Common myeloid progenitor, CD34-positive (primary cell): ENCODE data around the gene COL2A1.

Source experiments
- CTCF ChIA-PET: fragments of 350-600 bp; sonication (Branson Sonifier 250); formaldehyde crosslinking; loops from one replicate; lab custom pipeline; 2021; ENCODE audit warnings: antibody characterized with exemption; lab: Charles Lee
- POLR2A ChIA-PET: fragments of 350-600 bp; sonication (Branson Sonifier 250); formaldehyde crosslinking; loops from one replicate; lab custom pipeline; 2021; ENCODE audit warnings: antibody characterized with exemption; lab: Charles Lee
- DNase-seq, 3 donors: peaks; one replicate each; pipeline versions ENCODE4 v3.0.0 to v3.0.0-alpha.2; 2013
- H3K27ac ChIP-seq, 2 experiments: 1 replicate in 1 of 2; 2 replicates in 1 of 2; pipeline ENCODE4 v1.7.0; 2013; ENCODE audit warnings: inconsistent platforms in 2 of 2, low read length in 2 of 2, mild to moderate bottlenecking in 2 of 2, low read depth in 1 of 2, moderate library complexity in 1 of 2; ENCODE audit not compliant: severe bottlenecking in 2 of 2, insufficient read depth in 1 of 2, poor library complexity in 1 of 2
- H3K27me3 ChIP-seq, 5 experiments: replicated peaks in 2 of 5; 1 replicate in 3 of 5; 2 replicates in 2 of 5; pipeline versions ENCODE4 v1.6.1 to v1.7.0; 2013; ENCODE audit warnings: low read length in 4 of 5, mild to moderate bottlenecking in 2 of 5, moderate library complexity in 2 of 5, inconsistent platforms in 1 of 5; ENCODE audit not compliant: insufficient read depth in 5 of 5, control insufficient read depth in 4 of 5
- H3K36me3 ChIP-seq, 4 experiments: 1 replicate in 2 of 4; 2 replicates in 2 of 4; pipeline versions ENCODE4 v1.6.1 to v1.7.0; 2013; ENCODE audit warnings: low read length in 3 of 4, control low read depth in 1 of 4, mild to moderate bottlenecking in 1 of 4; ENCODE audit not compliant: control insufficient read depth in 4 of 4, insufficient read depth in 4 of 4
- H3K4me1 ChIP-seq, 4 experiments: 1 replicate in 3 of 4; 2 replicates in 1 of 4; pipeline versions ENCODE4 v1.6.1 to v1.7.1; 2013; ENCODE audit warnings: low read length in 3 of 4, mild to moderate bottlenecking in 3 of 4, control low read depth in 1 of 4, inconsistent platforms in 1 of 4, moderate library complexity in 1 of 4; ENCODE audit not compliant: control insufficient read depth in 4 of 4, insufficient read depth in 4 of 4; ENCODE audit errors: control extremely low read depth in 1 of 4
- H3K4me3 ChIP-seq, 7 experiments: 1 replicate in 4 of 7; 2 replicates in 3 of 7; pipeline versions ENCODE4 v1.5.1 to v1.7.0; 2013; ENCODE audit warnings: mild to moderate bottlenecking in 7 of 7, low read length in 6 of 7, moderate library complexity in 6 of 7, inconsistent platforms in 2 of 7, low read depth in 2 of 7, control low read depth in 1 of 7; ENCODE audit not compliant: insufficient read depth in 4 of 7, control insufficient read depth in 1 of 7; ENCODE audit errors: extremely low read depth in 1 of 7
- H3K9me3 ChIP-seq, 5 experiments: 1 replicate in 4 of 5; 2 replicates in 1 of 5; pipeline versions ENCODE4 v1.6.1 to v1.7.1; 2013; ENCODE audit warnings: low read length in 4 of 5, mild to moderate bottlenecking in 2 of 5, inconsistent platforms in 1 of 5, low read depth in 1 of 5, moderate library complexity in 1 of 5; ENCODE audit not compliant: control insufficient read depth in 4 of 5, insufficient read depth in 2 of 5; ENCODE audit errors: control extremely low read depth in 1 of 5
- WGBS: methylation state at CpG from one replicate; pipeline ENCODE4 v1.1.5; 2013; ENCODE audit not compliant: insufficient coverage; 5-methylcytosine and 5-hydroxymethylcytosine counted together

The COL2A1 gene

DNA sequence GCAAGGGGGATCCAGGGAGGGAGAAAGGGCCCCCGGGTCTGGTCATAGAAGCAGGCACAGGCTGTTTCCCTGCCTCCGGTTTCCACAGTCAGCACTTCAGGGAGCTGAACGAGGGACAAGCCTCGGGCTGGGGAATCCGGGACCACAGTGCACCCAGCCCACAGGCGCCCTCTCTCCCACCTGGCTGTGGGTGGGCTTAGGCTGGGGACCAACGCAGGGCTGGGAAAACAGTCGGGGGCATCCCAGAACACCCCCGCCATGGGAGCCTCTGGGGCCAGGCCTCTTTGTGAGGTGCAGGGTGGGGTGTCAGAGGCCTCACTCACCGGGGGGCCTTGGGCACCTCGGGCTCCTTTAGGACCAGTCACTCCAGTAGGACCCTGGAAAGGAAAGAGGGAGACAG, 24.6 kb downstream of the COL2A1 start:
- Histone ChIP-seq H3K4me3 (no peak overlapping the region), H3K27me3 (no peaks in the 10 kb centered on the region), H3K9me3 (no peaks in the 10 kb centered on the region), H3K36me3 (no peaks in the 10 kb centered on the region), H3K27ac (no peak overlapping the region), H3K4me1 (no peaks in the 10 kb centered on the region)
- 93% methylated on average over 5 of the region's 11 CpGs for WGBS
- ChIA-PET POLR2A (no interaction called here), CTCF (no interaction called here)
- no peak for DNase-seq

DNA sequence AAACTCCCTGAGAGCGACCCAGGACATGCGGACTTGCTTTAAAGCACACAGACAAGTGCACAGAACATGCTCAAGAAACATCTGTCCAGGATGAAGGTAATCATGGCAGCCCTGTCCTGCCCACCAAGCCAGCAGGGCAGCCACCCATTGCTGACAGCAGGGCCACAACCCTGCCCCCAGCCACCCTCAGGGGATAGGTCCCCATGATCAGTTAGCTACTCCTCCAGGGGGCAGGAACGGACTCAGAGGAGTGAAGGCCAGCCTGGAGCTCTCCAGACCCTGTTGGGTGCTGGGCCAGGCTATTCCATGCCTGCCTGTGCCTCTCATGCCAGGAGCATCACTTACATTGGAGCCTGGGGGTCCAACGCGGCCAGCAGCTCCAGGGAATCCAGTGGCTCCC, 25.1 kb downstream of the COL2A1 start:
- 90% methylated on average over 5 of the region's 5 CpGs for WGBS

GRCh38 chr12:47978598-47978873, 25.7 kb downstream of the COL2A1 start:
- DNase-seq, result no peak
- Histone ChIP-seq H3K36me3 (no peaks in the 10 kb centered on the region), H3K27me3 (no peaks in the 10 kb centered on the region), H3K4me3 (no peak overlapping the region), H3K9me3 (no peaks in the 10 kb centered on the region), H3K4me1 (no peaks in the 10 kb centered on the region), H3K27ac (no peak overlapping the region)
- ChIA-PET POLR2A (no interaction called here), CTCF (no interaction called here)
- 96% methylated on average over 6 of the region's 7 CpGs for WGBS

More for the DNA sequence above, 25.1 kb downstream of the COL2A1 start:
- DNase-seq, result no peak
- Histone ChIP-seq H3K36me3 (no peaks in the 10 kb centered on the region), H3K4me1 (no peaks in the 10 kb centered on the region), H3K27ac (no peak overlapping the region), H3K4me3 (no peak overlapping the region), H3K27me3 (no peaks in the 10 kb centered on the region), H3K9me3 (no peaks in the 10 kb centered on the region)
- POLR2A ChIA-PET, result no interaction called here
- CTCF ChIA-PET, result no interaction called here

- Histone ChIP-seq H3K4me1 (no peaks in the 10 kb centered on the region), H3K4me3 (no peak overlapping the region), H3K36me3 (no peaks in the 10 kb centered on the region), H3K27me3 (no peaks in the 10 kb centered on the region), H3K9me3 (no peaks in the 10 kb centered on the region), H3K27ac (no peak overlapping the region)
- CTCF ChIA-PET, result no interaction called here
- no peak for DNase-seq
- POLR2A ChIA-PET, result no interaction called here
- 94% methylated on average over 15 of the region's 18 CpGs for WGBS
These were observed 26.3 kb downstream of the COL2A1 start for GRCh38 chr12:47977772-47978597.

GRCh38 chr12:47977046-47977771, 27.1 kb downstream of the COL2A1 start:
- H3K4me3 ChIP-seq, result no peak overlapping the region
- 96% methylated on average over 11 of the region's 12 CpGs for WGBS
- no peaks in the 10 kb centered on the region for H3K4me1 ChIP-seq
- no peaks in the 10 kb centered on the region for H3K36me3 ChIP-seq
- no peaks in the 10 kb centered on the region for H3K9me3 ChIP-seq
- ChIA-PET POLR2A (no interaction called here), CTCF (interaction anchor here (1.0 kb wide), 1 partner anchor 11 kb away, joined by 3 read pairs; no protein-coding TSS in a partner anchor)
- no peak overlapping the region for H3K27ac ChIP-seq
- no peak for DNase-seq
- no peaks in the 10 kb centered on the region for H3K27me3 ChIP-seq

DNA sequence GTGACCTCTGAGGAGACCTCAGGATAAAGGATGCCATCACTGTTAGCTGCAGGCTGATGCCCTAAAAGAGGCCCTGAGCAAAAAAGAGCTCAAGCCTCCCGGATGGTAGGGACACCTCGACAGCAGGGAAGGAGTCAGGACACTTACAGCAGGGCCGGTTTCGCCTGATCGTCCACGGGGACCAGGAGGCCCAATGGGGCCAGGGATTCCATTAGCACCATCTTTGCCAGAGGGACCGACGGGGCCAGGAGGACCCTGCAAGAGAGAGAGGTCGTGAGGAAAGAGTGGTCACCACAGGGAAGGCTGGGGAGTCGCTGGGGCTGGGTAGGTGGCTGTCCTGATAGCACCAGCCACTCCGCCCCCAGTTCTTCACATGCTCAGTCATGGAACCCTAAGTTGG, 28.5 kb downstream of the COL2A1 start:
- Histone ChIP-seq H3K4me1 (no peaks in the 10 kb centered on the region), H3K27ac (no peak overlapping the region), H3K36me3 (no peaks in the 10 kb centered on the region), H3K4me3 (no peak overlapping the region), H3K9me3 (no peaks in the 10 kb centered on the region), H3K27me3 (no peaks in the 10 kb centered on the region)
- DNase-seq, result no peak
- WGBS, result 97% methylated on average over 8 of the region's 11 CpGs
- ChIA-PET POLR2A (no interaction called here), CTCF (interaction anchor here (0.9 to 1.0 kb wide), 2 partner anchors 12 to 36 kb away, joined by 3 to 5 read pairs; no protein-coding TSS in a partner anchor)

DNA sequence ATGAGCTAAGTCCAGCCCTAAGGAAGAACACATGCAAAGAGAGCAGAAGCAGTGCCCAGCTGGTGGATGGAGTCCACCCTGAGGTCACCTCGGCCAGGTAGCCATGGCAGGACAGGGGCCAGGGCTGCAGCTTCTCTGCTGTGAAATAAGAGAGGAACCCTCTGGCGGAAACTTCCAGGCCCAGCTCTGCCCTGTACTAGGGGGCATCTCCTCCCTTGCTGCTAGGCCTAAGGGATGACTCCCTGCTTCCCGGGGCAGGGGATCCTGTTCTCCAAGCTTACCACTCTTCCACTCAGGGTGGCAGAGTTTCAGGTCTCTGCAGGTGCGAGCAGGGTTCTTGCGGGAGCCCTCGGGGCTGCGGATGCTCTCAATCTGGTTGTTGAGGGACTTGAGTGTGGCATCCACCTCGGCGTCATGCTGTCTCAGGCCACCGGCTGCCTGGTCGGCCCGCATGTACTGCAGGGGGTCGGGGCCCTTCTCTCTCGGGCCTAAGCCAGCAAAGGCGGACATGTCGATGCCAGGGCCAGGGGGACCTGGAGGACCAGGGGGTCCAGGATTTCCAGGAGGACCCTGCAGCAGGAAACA, 29.1 kb downstream of the COL2A1 start:
- Histone ChIP-seq H3K27ac (no peak overlapping the region), H3K9me3 (no peaks in the 10 kb centered on the region), H3K4me3 (no peak overlapping the region), H3K27me3 (no peaks in the 10 kb centered on the region), H3K36me3 (no peaks in the 10 kb centered on the region), H3K4me1 (no peaks in the 10 kb centered on the region)
- 98% methylated on average over 16 of the region's 16 CpGs for WGBS
- ChIA-PET CTCF (interaction anchor here (0.9 to 1.8 kb wide), 2 partner anchors 14 to 35 kb away, joined by 4 to 5 read pairs; no protein-coding TSS in a partner anchor), POLR2A (no interaction called here)
- DNase-seq, result no peak
